Fibroblast of lung (primary cell): ENCODE measurements around the gene EFNB3. TPM values are rescaled to one million over a fixed set of nuclear protein-coding genes. Genes with fewer than 3 reads are reported as not detected.

Source experiments
- DNase-seq, 2 donors: peaks; one replicate each; pipeline versions ENCODE4 v3.0.0 to v3.0.0-alpha.2; 2010; ENCODE audit warnings: low read depth in 2 of 2
- H2AFZ ChIP-seq: 2 replicates; pipeline ENCODE4 v1.5.1; 2012; ENCODE audit warnings: low read length, control low read depth, inconsistent platforms
- H3K27ac ChIP-seq: 2 replicates; pipeline ENCODE4 v1.5.1; 2011; ENCODE audit warnings: low read length, control low read depth; ENCODE audit not compliant: insufficient read depth
- H3K27me3 ChIP-seq: 2 replicates; pipeline ENCODE4 v1.5.1; 2011; ENCODE audit warnings: mild to moderate bottlenecking, low read length; ENCODE audit not compliant: control insufficient read depth, insufficient read depth
- H3K36me3 ChIP-seq: 2 replicates; pipeline ENCODE4 v1.5.1; 2011; ENCODE audit warnings: low read length; ENCODE audit not compliant: control insufficient read depth, insufficient read depth
- H3K4me1 ChIP-seq: 2 replicates; pipeline ENCODE4 v1.5.1; 2011; ENCODE audit warnings: low read length; ENCODE audit not compliant: control insufficient read depth, insufficient read depth; ENCODE audit errors: extremely low read depth
- H3K4me2 ChIP-seq: 2 replicates; pipeline ENCODE4 v1.5.1; 2011; ENCODE audit warnings: low read length, control low read depth; ENCODE audit not compliant: insufficient read depth; ENCODE audit errors: extremely low read depth
- H3K4me3 ChIP-seq, 4 experiments: fragments of 200-600 bp in 1 of 4; sonication (generic) in 1 of 4; replicated peaks in 1 of 4; 2 replicates each; pipeline ENCODE4 v1.5.1; 2011 to 2016; ENCODE audit warnings: low read length in 4 of 4, low read depth in 3 of 4, mild to moderate bottlenecking in 3 of 4, control low read depth in 2 of 4, inconsistent platforms in 1 of 4, mixed read lengths in 1 of 4; ENCODE audit not compliant: insufficient read depth in 1 of 4; ENCODE audit errors: control extremely low read depth in 1 of 4
- H3K79me2 ChIP-seq: 2 replicates; pipeline ENCODE4 v1.5.1; 2012; ENCODE audit warnings: mild to moderate bottlenecking, low read length, inconsistent platforms; ENCODE audit not compliant: control insufficient read depth, insufficient read depth
- H3K9ac ChIP-seq: 2 replicates; pipeline ENCODE4 v1.5.1; 2011; ENCODE audit warnings: mild to moderate bottlenecking, low read length, control low read depth; ENCODE audit not compliant: insufficient read depth
- H3K9me3 ChIP-seq: 2 replicates; pipeline ENCODE4 v1.5.1; 2012; ENCODE audit warnings: low read depth, low read length; ENCODE audit not compliant: control insufficient read depth, insufficient read depth
- H4K20me1 ChIP-seq: 2 replicates; pipeline ENCODE4 v1.5.1; 2011; ENCODE audit warnings: low read length; ENCODE audit not compliant: control insufficient read depth, insufficient read depth; ENCODE audit errors: extremely low read depth
- CTCF ChIP-seq, 2 donors: IDR thresholded peaks in 1 of 2; conservative IDR thresholded peaks in 1 of 2; 1 replicate in 1 of 2; 2 replicates in 1 of 2; pipeline ENCODE4 v1.5.1; 2011 to 2012; ENCODE audit warnings: low read length in 2 of 2, control low read depth in 1 of 2, inconsistent platforms in 1 of 2, low read depth in 1 of 2, mild to moderate bottlenecking in 1 of 2
- EZH2 ChIP-seq: IDR thresholded peaks from 2 replicates; pipeline ENCODE4 v1.5.1; 2012; ENCODE audit warnings: low read length, control low read depth, mild to moderate bottlenecking; ENCODE audit errors: missing control alignments
- polyA plus RNA-seq, 2 donors: library from polyadenylated mRNA; depleted of rRNA in 1 of 2; stranded (reverse) in 1 of 2; unstranded in 1 of 2; fragments of >200 nt; gene quantifications; 2 replicates each; pipeline ENCODE4 v1.2.1, GENCODE V29; 2011 to 2012; ENCODE audit warnings: missing spikeins in 1 of 2
- total RNA-seq: library from RNA; depleted of rRNA; stranded (reverse); fragments of >200 nt; gene quantifications from 2 replicates; pipeline ENCODE4 v1.2.1, GENCODE V29; 2014

The EFNB3 gene
- total and polyA plus RNA-seq, 2 donors (not counting 1 experiment from before 2014, with no cell fraction given), result 0.33 to 3.7 TPM

GRCh38 chr17:7688808-7689316, 16.1 kb upstream of the EFNB3 start:
- H4K20me1 ChIP-seq, result no peaks in the 10 kb centered on the region
- H3K27ac ChIP-seq, result peak overlapping the region; percentile 70
- H3K9ac ChIP-seq, result peak overlapping the region; percentile 62
- H3K36me3 ChIP-seq, result no peaks in the 10 kb centered on the region
- no peaks in the 10 kb centered on the region for H3K9me3 ChIP-seq
- H3K4me1 ChIP-seq, result peaks cover 9% of the 10 kb centered on the region
- H3K4me3 ChIP-seq, result peak overlapping the region; percentile 67 to 91 (median 80)
- DNase-seq, result no peak
- H3K4me2 ChIP-seq, result peak overlapping the region; percentile 82
- peak overlapping the region; percentile 92 for H2AFZ ChIP-seq
- TF ChIP-seq CTCF (conservative IDR thresholded peaks at IDR 0.05 in 1 of 2, IDR thresholded peaks at IDR 0.05 in 1 of 2; ENCODE audit: low read depth in 1 of 2, low read length in 2 of 2) (no peak), EZH2 (no peak)
- peaks cover 24% of the 10 kb centered on the region for H3K79me2 ChIP-seq
- no peaks in the 10 kb centered on the region for H3K27me3 ChIP-seq

- H3K4me3 ChIP-seq, result no peak overlapping the region
- no peaks in the 10 kb centered on the region for H3K4me1 ChIP-seq
- H3K4me2 ChIP-seq, result no peak overlapping the region
- no peaks in the 10 kb centered on the region for H3K79me2 ChIP-seq
- DNase-seq, result no peak
- no peaks in the 10 kb centered on the region for H3K9me3 ChIP-seq
- H3K27ac ChIP-seq, result no peak overlapping the region
- no peaks in the 10 kb centered on the region for H3K27me3 ChIP-seq
- H3K9ac ChIP-seq, result no peak overlapping the region
- TF ChIP-seq EZH2 (no peak), CTCF (conservative IDR thresholded peaks at IDR 0.05 in 1 of 2, IDR thresholded peaks at IDR 0.05 in 1 of 2; ENCODE audit: low read depth in 1 of 2, low read length in 2 of 2) (no peak)
- H3K36me3 ChIP-seq, result peaks cover 2% of the 10 kb centered on the region
- H2AFZ ChIP-seq, result no peak overlapping the region
- H4K20me1 ChIP-seq, result no peaks in the 10 kb centered on the region
Observed at GRCh38 chr17:7695586-7695985, 9.4 kb upstream of the EFNB3 start.

GRCh38 chr17:7697828-7698588, 7.0 kb upstream of the EFNB3 start:
- no peak overlapping the region for H3K4me3 ChIP-seq
- H3K27me3 ChIP-seq, result no peaks in the 10 kb centered on the region
- H3K4me1 ChIP-seq, result no peaks in the 10 kb centered on the region
- TF ChIP-seq CTCF (conservative IDR thresholded peaks at IDR 0.05 in 1 of 2, IDR thresholded peaks at IDR 0.05 in 1 of 2; ENCODE audit: low read depth in 1 of 2, low read length in 2 of 2), result no peak
- peaks cover 4% of the 10 kb centered on the region for H3K36me3 ChIP-seq
- no peaks in the 10 kb centered on the region for H3K9me3 ChIP-seq
- H2AFZ ChIP-seq, result no peak overlapping the region
- H3K79me2 ChIP-seq, result no peaks in the 10 kb centered on the region
- H3K9ac ChIP-seq, result no peak overlapping the region
- no peak overlapping the region for H3K27ac ChIP-seq
- DNase-seq, result no peak
- no peak overlapping the region for H3K4me2 ChIP-seq
- no peaks in the 10 kb centered on the region for H4K20me1 ChIP-seq
